ENCODE results near the gene RTTN. TPM values are rescaled to one million over a fixed set of nuclear protein-coding genes. Genes with fewer than 3 reads are reported as not detected.

Gene RTTN
- total and polyA plus RNA-seq, 2 of the 13 experiments (the other 11 are each of a cell fraction or from before 2014, with no cell fraction given) = 5.4 to 18.7 TPM

GRCh38 chr18:70160073-70160678 is 45.3 kb downstream of the RTTN start (continued):
- TF ChIP-seq CREM (IDR thresholded peaks at IDR 0.05) (no peak), CREM (CRISPR knock-in tag; IDR thresholded peaks at IDR 0.05) (no peak), ZBTB4 (CRISPR knock-in tag; IDR thresholded peaks at IDR 0.05; ENCODE audit: borderline replicate concordance) (no peak), SPEN (CRISPR knock-in tag; IDR thresholded peaks at IDR 0.05; ENCODE audit: low read depth) (no peak), USF2 (IDR thresholded peaks at IDR 0.05; ENCODE audit: low read depth, low read length) (no peak), USF2 (CRISPR knock-in tag; IDR thresholded peaks at IDR 0.05; ENCODE audit: borderline replicate concordance) (no peak), ZNF510 (CRISPR knock-in tag; IDR thresholded peaks at IDR 0.05; ENCODE audit: low read depth) (no peak)
